Endothelial cell (in vitro differentiated cells): ENCODE measurements around the gene GNAT3. TPM values are rescaled to one million over a fixed set of nuclear protein-coding genes. Genes with fewer than 3 reads are reported as not detected.

ENCODE experiments used
- DNase-seq: peaks from one replicate; pipeline ENCODE4 v3.0.0; 2021; ENCODE audit warnings: low spot score
- H3K27ac Mint-ChIP-seq: one replicate; pipeline ENCODE4 v1.8.0; 2021; ENCODE audit warnings: mixed read lengths, inconsistent platforms; ENCODE audit not compliant: unreplicated experiment
- H3K27me3 Mint-ChIP-seq: one replicate; pipeline ENCODE4 v1.8.0; 2021; ENCODE audit warnings: mild to moderate bottlenecking, moderate library complexity, mixed read lengths, inconsistent platforms; ENCODE audit not compliant: unreplicated experiment
- H3K36me3 Mint-ChIP-seq: one replicate; pipeline ENCODE4 v1.8.0; 2021; ENCODE audit warnings: mild to moderate bottlenecking, low read depth, mixed read lengths, inconsistent platforms; ENCODE audit not compliant: unreplicated experiment
- H3K4me1 Mint-ChIP-seq: one replicate; pipeline ENCODE4 v1.8.0; 2021; ENCODE audit warnings: mild to moderate bottlenecking, mixed read lengths, inconsistent platforms; ENCODE audit not compliant: unreplicated experiment
- H3K4me3 Mint-ChIP-seq: one replicate; pipeline ENCODE4 v1.8.0; 2021; ENCODE audit warnings: mild to moderate bottlenecking, mixed read lengths, inconsistent platforms; ENCODE audit not compliant: unreplicated experiment
- H3K9me3 Mint-ChIP-seq: one replicate; pipeline ENCODE4 v1.8.0; 2021; ENCODE audit warnings: mixed read lengths, inconsistent platforms; ENCODE audit not compliant: unreplicated experiment
- CTCF ChIP-seq: fragments of 200-600 bp; sonication (generic); IDR thresholded peaks from one replicate; pipeline ENCODE4 v1.5.0; 2021; ENCODE audit warnings: antibody characterized with exemption; ENCODE audit not compliant: unreplicated experiment
- total RNA-seq: library from RNA; stranded (reverse); fragmentation: NEBNext Ultra II Directional; extraction: Animal tissue kit (Norgen Biotek cat#: 25700); gene quantifications from one replicate; pipeline ENCODE4 v1.2.1, GENCODE V29; 2021; ENCODE audit not compliant: unreplicated experiment

Gene GNAT3
- total RNA-seq, 1 donor from 2014 or later: not detected

- no peaks in the 10 kb centered on the region for H3K9me3 Mint-ChIP-seq
- H3K4me3 Mint-ChIP-seq: no peak overlapping the region
- no peak for TF ChIP-seq CTCF
- no peak overlapping the region for H3K27ac Mint-ChIP-seq
- H3K4me1 Mint-ChIP-seq: peaks cover 3% of the 10 kb centered on the region
- no peaks in the 10 kb centered on the region for H3K27me3 Mint-ChIP-seq
- no peak for DNase-seq
- no peaks in the 10 kb centered on the region for H3K36me3 Mint-ChIP-seq
Observed at GRCh38 chr7:80412842-80413241, 99.0 kb downstream of the GNAT3 start.

GRCh38 chr7:80411621-80412020 lies 100.2 kb downstream of the GNAT3 start:
- Mint-ChIP-seq H3K4me3 (no peak overlapping the region), H3K9me3 (no peaks in the 10 kb centered on the region), H3K27ac (no peak overlapping the region), H3K4me1 (peaks cover 3% of the 10 kb centered on the region), H3K36me3 (no peaks in the 10 kb centered on the region), H3K27me3 (no peaks in the 10 kb centered on the region)
- DNase-seq: no peak
- no peak for TF ChIP-seq CTCF

GRCh38 chr7:80410081-80410480 lies 101.8 kb downstream of the GNAT3 start:
- H3K4me1 Mint-ChIP-seq: peaks cover 2% of the 10 kb centered on the region
- H3K4me3 Mint-ChIP-seq: no peak overlapping the region
- no peaks in the 10 kb centered on the region for H3K9me3 Mint-ChIP-seq
- H3K36me3 Mint-ChIP-seq: no peaks in the 10 kb centered on the region
- no peaks in the 10 kb centered on the region for H3K27me3 Mint-ChIP-seq
- no peak for DNase-seq
- H3K27ac Mint-ChIP-seq: no peak overlapping the region
- TF ChIP-seq CTCF: no peak

Other genes starting within 250 kb of the GNAT3 start
- gene CD36, start 126.6 kb upstream of the GNAT3 start, total RNA-seq: 3.8 TPM